CD14-positive monocyte (primary cell): ENCODE measurements around the gene ARSI. TPM values are rescaled to one million over a fixed set of nuclear protein-coding genes. Genes with fewer than 3 reads are reported as not detected.

Experiments used
- DNase-seq, 3 donors: peaks; one replicate each; pipeline ENCODE4 v3.0.0-alpha.2; 2011 to 2022
- H2AFZ ChIP-seq: 2 replicates; pipeline ENCODE4 v1.6.0; 2012; ENCODE audit warnings: mild to moderate bottlenecking, low read depth, low read length, inconsistent platforms; ENCODE audit not compliant: insufficient read depth, poor library complexity, severe bottlenecking
- H3K27ac ChIP-seq, 2 donors: 1 replicate in 1 of 2; 2 replicates in 1 of 2; pipeline ENCODE4 v1.5.1; 2012 to 2013; ENCODE audit warnings: low read length in 2 of 2, control low read depth in 1 of 2, inconsistent platforms in 1 of 2, low read depth in 1 of 2, mild to moderate bottlenecking in 1 of 2
- H3K27me3 ChIP-seq, 2 donors: one replicate each; pipeline versions ENCODE4 v1.6.0 to v1.6.1; 2011 to 2013; ENCODE audit warnings: low read length in 2 of 2; ENCODE audit not compliant: control insufficient read depth in 2 of 2, insufficient read depth in 2 of 2
- H3K36me3 ChIP-seq, 2 donors: replicated peaks in 1 of 2; 1 replicate in 1 of 2; 2 replicates in 1 of 2; pipeline versions ENCODE4 v1.5.1 to v1.6.1; 2012 to 2013; ENCODE audit warnings: low read length in 2 of 2, control low read depth in 1 of 2, inconsistent platforms in 1 of 2, mild to moderate bottlenecking in 1 of 2; ENCODE audit not compliant: insufficient read depth in 2 of 2, control insufficient read depth in 1 of 2
- H3K4me1 ChIP-seq, 2 donors: 1 replicate in 1 of 2; 2 replicates in 1 of 2; pipeline versions ENCODE4 v1.5.1 to v1.6.1; 2012 to 2013; ENCODE audit warnings: low read length in 2 of 2, control low read depth in 1 of 2, inconsistent platforms in 1 of 2, mild to moderate bottlenecking in 1 of 2, moderate library complexity in 1 of 2; ENCODE audit not compliant: insufficient read depth in 2 of 2, control insufficient read depth in 1 of 2
- H3K4me2 ChIP-seq: replicated peaks from 2 replicates; pipeline ENCODE3; 2012; ENCODE audit warnings: low read length, moderate library complexity, mild to moderate bottlenecking; ENCODE audit not compliant: poor library complexity, severe bottlenecking; ENCODE audit errors: extremely low read depth
- H3K4me3 ChIP-seq, 3 experiments: fragments of 200-600 bp in 1 of 3; sonication (generic) in 1 of 3; replicated peaks in 1 of 3; 1 replicate in 2 of 3; 2 replicates in 1 of 3; pipeline ENCODE4 v1.5.1; 2011 to 2013; ENCODE audit warnings: low read length in 3 of 3, mild to moderate bottlenecking in 3 of 3, control low read depth in 2 of 3, low read depth in 2 of 3, inconsistent platforms in 1 of 3, moderate library complexity in 1 of 3
- H3K79me2 ChIP-seq: 2 replicates; pipeline ENCODE4 v1.6.0; 2012; ENCODE audit warnings: mild to moderate bottlenecking, control low read depth, inconsistent platforms, low read length, moderate library complexity; ENCODE audit not compliant: insufficient read depth
- H3K9ac ChIP-seq: 2 replicates; pipeline ENCODE4 v1.6.0; 2017; ENCODE audit warnings: low read length, mild to moderate bottlenecking; ENCODE audit not compliant: insufficient read depth, poor library complexity, severe bottlenecking
- H3K9me3 ChIP-seq, 2 donors: replicated peaks in 1 of 2; 1 replicate in 1 of 2; 2 replicates in 1 of 2; pipeline versions ENCODE4 v1.5.1 to v1.6.1; 2012 to 2013; ENCODE audit warnings: low read length in 2 of 2, control low read depth in 1 of 2; ENCODE audit not compliant: control insufficient read depth in 1 of 2, insufficient read depth in 1 of 2
- H4K20me1 ChIP-seq: 2 replicates; pipeline ENCODE4 v1.6.0; 2012; ENCODE audit warnings: mild to moderate bottlenecking, low read length, control low read depth, moderate library complexity; ENCODE audit not compliant: insufficient read depth
- H3K27ac Mint-ChIP-seq, 7 donors: one replicate each; pipeline ENCODE4 v1.8.0; 2020; ENCODE audit warnings: mild to moderate bottlenecking in 7 of 7, mixed read lengths in 7 of 7, moderate library complexity in 6 of 7, inconsistent platforms in 2 of 7
- H3K27me3 Mint-ChIP-seq, 3 donors: one replicate each; pipeline ENCODE4 v1.8.0; 2021 to 2022; ENCODE audit warnings: low read depth in 3 of 3, mild to moderate bottlenecking in 3 of 3, mixed read lengths in 3 of 3, moderate library complexity in 3 of 3, inconsistent platforms in 1 of 3
- H3K36me3 Mint-ChIP-seq, 2 donors: one replicate each; pipeline ENCODE4 v1.8.0; 2020; ENCODE audit warnings: mixed read lengths in 2 of 2, inconsistent platforms in 1 of 2, mild to moderate bottlenecking in 1 of 2
- H3K4me1 Mint-ChIP-seq: one replicate; pipeline ENCODE4 v1.8.0; 2020; ENCODE audit warnings: mild to moderate bottlenecking, mixed read lengths
- H3K4me3 Mint-ChIP-seq, 2 donors: one replicate each; pipeline ENCODE4 v1.8.0; 2020; ENCODE audit warnings: mild to moderate bottlenecking in 2 of 2, mixed read lengths in 2 of 2, moderate library complexity in 1 of 2
- H3K9me3 Mint-ChIP-seq, 7 donors: one replicate each; pipeline ENCODE4 v1.8.0; 2020 to 2022; ENCODE audit warnings: mixed read lengths in 7 of 7, mild to moderate bottlenecking in 6 of 7, moderate library complexity in 6 of 7, inconsistent platforms in 2 of 7
- WGBS: methylation state at CpG from one replicate; pipeline ENCODE4 v1.1.5; 2013; ENCODE audit warnings: missing lambda C conversion rate; ENCODE audit not compliant: insufficient coverage; 5-methylcytosine and 5-hydroxymethylcytosine counted together
- intact Hi-C, 2 donors: fragments of 100-400 bp; cut with micrococcal nuclease; formaldehyde crosslinking; loops; one replicate each; pipeline versions ENCODE4 v1.15.0 to v1.15.1; 2023
- polyA plus RNA-seq, 3 donors: library from polyadenylated mRNA; depleted of rRNA in 1 of 3; unstranded in 2 of 3; stranded (reverse) in 1 of 3; fragments of 300-500 nt in 2 of 3; fragments of >200 nt in 1 of 3; fragmentation: Illumina TruSeq in 2 of 3; gene quantifications; 1 replicate in 2 of 3; 2 replicates in 1 of 3; pipeline ENCODE4 v1.2.3, GENCODE V29; 2012 to 2021
- TF ChIP-seq, protein P1 (sequence below): fragments of 200-600 bp; IDR thresholded peaks from one replicate; pipeline ENCODE4 v1.8.0; 2022; ENCODE audit warnings: antibody characterized with exemption, mild to moderate bottlenecking

The ARSI gene
- polyA plus RNA-seq, 3 donors, result not detected

DNA sequence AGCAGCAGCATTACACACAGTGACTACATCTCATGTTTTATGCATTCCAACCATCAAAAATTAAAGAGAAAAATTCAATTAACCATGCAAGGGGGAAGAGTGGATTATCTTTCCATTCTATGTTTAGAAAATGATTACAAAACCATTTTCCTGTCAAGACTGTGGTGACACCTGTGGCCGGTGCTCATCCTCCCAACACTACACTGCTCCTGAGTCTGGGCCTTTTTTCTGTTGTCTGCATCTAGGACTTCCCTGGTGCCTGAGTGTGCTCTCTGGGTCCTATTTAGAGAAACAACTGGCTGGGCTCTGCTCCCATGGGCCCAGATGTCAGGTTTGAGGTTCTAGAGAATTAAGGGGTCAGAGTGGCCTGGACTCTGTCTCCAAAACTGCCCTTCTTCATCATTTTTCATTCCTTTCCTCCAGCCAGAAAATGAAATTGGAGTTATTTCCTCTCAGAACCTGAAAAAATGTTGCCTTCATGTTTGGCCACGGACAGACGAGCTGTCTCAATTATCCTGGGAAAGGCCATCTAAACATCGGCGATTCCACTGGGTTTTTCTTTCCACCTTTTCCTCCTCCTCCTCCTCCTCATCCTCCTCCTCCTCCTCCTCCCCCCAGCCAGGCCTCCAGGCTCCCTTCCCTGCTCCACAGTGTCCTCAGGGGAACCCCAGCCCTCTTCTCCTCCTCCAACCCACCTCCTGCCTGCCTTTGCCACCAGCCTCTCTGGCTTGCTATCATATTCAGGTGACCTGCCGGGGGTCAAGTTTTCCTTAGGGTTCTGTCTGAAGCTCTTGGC lies 11.4 kb upstream of the ARSI start:
- no peak overlapping the region for H3K27ac Mint-ChIP-seq

DNA sequence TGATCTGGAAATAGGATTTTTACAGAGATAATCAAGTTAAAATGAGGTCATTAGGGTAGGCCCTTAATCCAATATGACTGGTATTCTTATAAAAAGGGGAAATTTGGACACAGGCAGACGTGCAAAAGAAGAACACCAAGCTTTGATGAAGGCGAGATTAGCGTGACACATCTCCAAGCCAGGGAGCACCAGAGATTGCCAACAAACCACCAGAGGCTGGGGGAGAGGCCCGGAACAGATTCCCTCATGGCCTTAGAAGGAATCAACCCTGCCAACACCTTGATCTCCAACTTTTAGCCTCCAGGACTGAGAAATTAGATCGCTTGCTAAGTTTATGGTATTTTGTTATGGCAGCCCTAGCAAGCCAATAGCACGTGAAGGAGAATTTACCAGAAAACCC lies 10.8 kb upstream of the ARSI start:
- Mint-ChIP-seq H3K27ac (no peak overlapping the region), H3K4me3 (no peak overlapping the region), H3K27me3 (peaks cover 2 to 8% (median 2%) of the 10 kb centered on the region in 3 donors), H3K9me3 (no peaks in the 10 kb centered on the region), H3K36me3 (no peaks in the 10 kb centered on the region), H3K4me1 (peaks cover 2% of the 10 kb centered on the region)
- H3K36me3 ChIP-seq, result no peaks in the 10 kb centered on the region
- no peaks in the 10 kb centered on the region for H3K9me3 ChIP-seq
- H3K27me3 ChIP-seq, result no peaks in the 10 kb centered on the region
- WGBS, result 62% methylated on average over 3 of the region's 6 CpGs
- DNase-seq, result no peak
- no peaks in the 10 kb centered on the region for H3K79me2 ChIP-seq
- no peak overlapping the region for H3K4me2 ChIP-seq
- H3K4me1 ChIP-seq, result no peaks in the 10 kb centered on the region
- H3K27ac ChIP-seq, result no peak overlapping the region
- no peak overlapping the region for H3K9ac ChIP-seq
- H4K20me1 ChIP-seq, result no peaks in the 10 kb centered on the region
- intact Hi-C loops, result no loop called here
- H2AFZ ChIP-seq, result no peak overlapping the region
- TF ChIP-seq, protein P1, sequence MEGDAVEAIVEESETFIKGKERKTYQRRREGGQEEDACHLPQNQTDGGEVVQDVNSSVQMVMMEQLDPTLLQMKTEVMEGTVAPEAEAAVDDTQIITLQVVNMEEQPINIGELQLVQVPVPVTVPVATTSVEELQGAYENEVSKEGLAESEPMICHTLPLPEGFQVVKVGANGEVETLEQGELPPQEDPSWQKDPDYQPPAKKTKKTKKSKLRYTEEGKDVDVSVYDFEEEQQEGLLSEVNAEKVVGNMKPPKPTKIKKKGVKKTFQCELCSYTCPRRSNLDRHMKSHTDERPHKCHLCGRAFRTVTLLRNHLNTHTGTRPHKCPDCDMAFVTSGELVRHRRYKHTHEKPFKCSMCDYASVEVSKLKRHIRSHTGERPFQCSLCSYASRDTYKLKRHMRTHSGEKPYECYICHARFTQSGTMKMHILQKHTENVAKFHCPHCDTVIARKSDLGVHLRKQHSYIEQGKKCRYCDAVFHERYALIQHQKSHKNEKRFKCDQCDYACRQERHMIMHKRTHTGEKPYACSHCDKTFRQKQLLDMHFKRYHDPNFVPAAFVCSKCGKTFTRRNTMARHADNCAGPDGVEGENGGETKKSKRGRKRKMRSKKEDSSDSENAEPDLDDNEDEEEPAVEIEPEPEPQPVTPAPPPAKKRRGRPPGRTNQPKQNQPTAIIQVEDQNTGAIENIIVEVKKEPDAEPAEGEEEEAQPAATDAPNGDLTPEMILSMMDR, result no peak
- no peak overlapping the region for H3K4me3 ChIP-seq

More for the DNA sequence above, 11.4 kb upstream of the ARSI start:
- no peak overlapping the region for H3K4me2 ChIP-seq
- intact Hi-C loops, result no loop called here
- no CpG with 5 or more reads among the region's 6 CpGs for WGBS
- H3K4me1 Mint-ChIP-seq, result peaks cover 2% of the 10 kb centered on the region
- no peaks in the 10 kb centered on the region for H3K4me1 ChIP-seq
- TF ChIP-seq, protein P1, result no peak
- no peak overlapping the region for H3K4me3 ChIP-seq
- H3K27ac ChIP-seq, result no peak overlapping the region
- no peak overlapping the region for H2AFZ ChIP-seq
- no peaks in the 10 kb centered on the region for H3K9me3 ChIP-seq
- no peaks in the 10 kb centered on the region for H3K27me3 ChIP-seq
- no peaks in the 10 kb centered on the region for H3K79me2 ChIP-seq
- no peak overlapping the region for H3K4me3 Mint-ChIP-seq
- no peak for DNase-seq
- no peak overlapping the region for H3K9ac ChIP-seq
- H3K36me3 Mint-ChIP-seq, result no peaks in the 10 kb centered on the region
- peaks cover 2 to 8% (median 2%) of the 10 kb centered on the region in 3 donors for H3K27me3 Mint-ChIP-seq
- H3K36me3 ChIP-seq, result no peaks in the 10 kb centered on the region
- no peaks in the 10 kb centered on the region for H3K9me3 Mint-ChIP-seq
- H4K20me1 ChIP-seq, result no peaks in the 10 kb centered on the region
